HK-2 (cell line): ENCODE results near the gene GPNMB.
"Not testable (repeated sequence)": the region's sequence is repeated elsewhere in the genome, so short reads cannot be mapped to it uniquely, and the experiment has no call there.

Source experiments
- DNase-seq: peaks from one replicate; pipeline ENCODE4 v3.0.0-alpha.2; 2018; ENCODE audit not compliant: unreplicated experiment

Gene GPNMB

GRCh38 chr7:23306936-23307521, 60.5 kb downstream of the GPNMB start:
- no peak for DNase-seq

DNA sequence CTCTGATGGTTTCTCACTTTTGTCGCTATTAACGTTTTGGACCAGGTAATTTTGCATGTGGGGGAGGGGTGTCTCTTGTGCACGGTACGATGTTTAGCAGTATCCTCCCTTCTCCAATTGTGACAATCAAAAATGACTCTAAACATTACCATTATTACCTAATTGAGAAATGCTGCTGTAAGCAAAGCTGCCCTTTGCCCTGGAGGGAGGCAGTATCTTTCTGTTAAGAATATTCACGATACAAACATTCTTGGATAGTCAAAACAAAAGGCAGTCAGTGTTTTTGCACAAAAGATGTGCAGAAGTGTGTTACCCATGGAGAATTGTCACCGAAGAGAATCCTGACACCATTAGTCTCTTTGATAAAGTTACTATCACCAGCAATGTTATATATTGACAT, 62.2 kb downstream of the GPNMB start:
- no peak for DNase-seq

GRCh38 chr7:23312141-23312540, 65.6 kb downstream of the GPNMB start:
- DNase-seq, result not testable (repeated sequence)

- DNase-seq, result no peak
Observed at GRCh38 chr7:23315366-23315765, 68.8 kb downstream of the GPNMB start.
